ENCODE results near the gene YTHDC1. TPM values are rescaled to one million over a fixed set of nuclear protein-coding genes. Genes with fewer than 3 reads are reported as not detected.

Gene YTHDC1
- total RNA-seq, 1 donor from 2014 or later, result 105 TPM

GRCh38 chr4:68366600-68366999 is 16.7 kb upstream of the YTHDC1 start:
- H3K27ac Mint-ChIP-seq, result no peak overlapping the region
- H3K4me3 Mint-ChIP-seq, result no peak overlapping the region
- H3K27me3 Mint-ChIP-seq, result no peaks in the 10 kb centered on the region
- H3K36me3 Mint-ChIP-seq, result no peaks in the 10 kb centered on the region
- no peaks in the 10 kb centered on the region for H3K4me1 Mint-ChIP-seq (ENCODE audit: unreplicated experiment)
- H3K9me3 Mint-ChIP-seq, result peaks cover 3% of the 10 kb centered on the region
- no peak for TF ChIP-seq CTCF (conservative IDR thresholded peaks at IDR 0.05)
- no peak for DNase-seq (ENCODE audit: extremely low spot score, unreplicated experiment)

- no peaks in the 10 kb centered on the region for H3K4me1 Mint-ChIP-seq (ENCODE audit: unreplicated experiment)
- DNase-seq (ENCODE audit: extremely low spot score, unreplicated experiment), result no peak
- no peak overlapping the region for H3K4me3 Mint-ChIP-seq
- no peaks in the 10 kb centered on the region for H3K36me3 Mint-ChIP-seq
- no peak overlapping the region for H3K27ac Mint-ChIP-seq
- H3K9me3 Mint-ChIP-seq, result peaks cover 3% of the 10 kb centered on the region
- no peak for TF ChIP-seq CTCF (conservative IDR thresholded peaks at IDR 0.05)
- H3K27me3 Mint-ChIP-seq, result no peaks in the 10 kb centered on the region
Measured at GRCh38 chr4:68365068-68365467, 15.2 kb upstream of the YTHDC1 start.

- H3K4me3 Mint-ChIP-seq, result peak overlapping the region; percentile 28
- DNase-seq (ENCODE audit: extremely low spot score, unreplicated experiment), result no peak
- no peaks in the 10 kb centered on the region for H3K4me1 Mint-ChIP-seq (ENCODE audit: unreplicated experiment)
- peaks cover 2% of the 10 kb centered on the region for H3K27me3 Mint-ChIP-seq
- H3K9me3 Mint-ChIP-seq, result peaks cover 3% of the 10 kb centered on the region
- TF ChIP-seq CTCF (conservative IDR thresholded peaks at IDR 0.05), result no peak
- peak overlapping the region; percentile 90 for H3K27ac Mint-ChIP-seq
- H3K36me3 Mint-ChIP-seq, result no peaks in the 10 kb centered on the region
Measured at GRCh38 chr4:68361146-68361589, 11.3 kb upstream of the YTHDC1 start.

GRCh38 chr4:68360231-68360968 is 10.5 kb upstream of the YTHDC1 start:
- DNase-seq (ENCODE audit: extremely low spot score, unreplicated experiment), result no peak
- peaks cover 7% of the 10 kb centered on the region for H3K27me3 Mint-ChIP-seq
- no peaks in the 10 kb centered on the region for H3K36me3 Mint-ChIP-seq
- H3K4me1 Mint-ChIP-seq (ENCODE audit: unreplicated experiment), result no peaks in the 10 kb centered on the region
- no peak overlapping the region for H3K27ac Mint-ChIP-seq
- no peak overlapping the region for H3K4me3 Mint-ChIP-seq
- H3K9me3 Mint-ChIP-seq, result peaks cover 3% of the 10 kb centered on the region
- no peak for TF ChIP-seq CTCF (conservative IDR thresholded peaks at IDR 0.05)

- Mint-ChIP-seq H3K4me3 (no peak overlapping the region), H3K9me3 (peaks cover 3% of the 10 kb centered on the region), H3K4me1 (ENCODE audit: unreplicated experiment) (no peaks in the 10 kb centered on the region), H3K27me3 (peaks cover 10% of the 10 kb centered on the region), H3K27ac (no peak overlapping the region), H3K36me3 (no peaks in the 10 kb centered on the region)
- no peak for DNase-seq (ENCODE audit: extremely low spot score, unreplicated experiment)
- no peak for TF ChIP-seq CTCF (conservative IDR thresholded peaks at IDR 0.05)
Measured at GRCh38 chr4:68359508-68359907, 9.6 kb upstream of the YTHDC1 start.

Measured in type B pancreatic cell (in vitro differentiated cells).